CD14-positive monocyte (primary cell): Measurements from ENCODE around the gene TRPM4. TPM values are rescaled to one million over a fixed set of nuclear protein-coding genes. Genes with fewer than 3 reads are reported as not detected.
A peak's percentile ranks its signal among the peaks of the same experiment; 100 is the strongest.

Experiments
- DNase-seq, 3 donors: peaks; one replicate each; pipeline ENCODE4 v3.0.0-alpha.2; 2011 to 2022
- H2AFZ ChIP-seq: 2 replicates; pipeline ENCODE4 v1.6.0; 2012; ENCODE audit warnings: mild to moderate bottlenecking, low read depth, low read length, inconsistent platforms; ENCODE audit not compliant: insufficient read depth, poor library complexity, severe bottlenecking
- H3K27ac ChIP-seq, 2 donors: 1 replicate in 1 of 2; 2 replicates in 1 of 2; pipeline ENCODE4 v1.5.1; 2012 to 2013; ENCODE audit warnings: low read length in 2 of 2, control low read depth in 1 of 2, inconsistent platforms in 1 of 2, low read depth in 1 of 2, mild to moderate bottlenecking in 1 of 2
- H3K27me3 ChIP-seq, 2 donors: one replicate each; pipeline versions ENCODE4 v1.6.0 to v1.6.1; 2011 to 2013; ENCODE audit warnings: low read length in 2 of 2; ENCODE audit not compliant: control insufficient read depth in 2 of 2, insufficient read depth in 2 of 2
- H3K36me3 ChIP-seq, 2 donors: replicated peaks in 1 of 2; 1 replicate in 1 of 2; 2 replicates in 1 of 2; pipeline versions ENCODE4 v1.5.1 to v1.6.1; 2012 to 2013; ENCODE audit warnings: low read length in 2 of 2, control low read depth in 1 of 2, inconsistent platforms in 1 of 2, mild to moderate bottlenecking in 1 of 2; ENCODE audit not compliant: insufficient read depth in 2 of 2, control insufficient read depth in 1 of 2
- H3K4me1 ChIP-seq, 2 donors: 1 replicate in 1 of 2; 2 replicates in 1 of 2; pipeline versions ENCODE4 v1.5.1 to v1.6.1; 2012 to 2013; ENCODE audit warnings: low read length in 2 of 2, control low read depth in 1 of 2, inconsistent platforms in 1 of 2, mild to moderate bottlenecking in 1 of 2, moderate library complexity in 1 of 2; ENCODE audit not compliant: insufficient read depth in 2 of 2, control insufficient read depth in 1 of 2
- H3K4me2 ChIP-seq: replicated peaks from 2 replicates; pipeline ENCODE3; 2012; ENCODE audit warnings: low read length, moderate library complexity, mild to moderate bottlenecking; ENCODE audit not compliant: poor library complexity, severe bottlenecking; ENCODE audit errors: extremely low read depth
- H3K4me3 ChIP-seq, 3 experiments: fragments of 200-600 bp in 1 of 3; sonication (generic) in 1 of 3; replicated peaks in 1 of 3; 1 replicate in 2 of 3; 2 replicates in 1 of 3; pipeline ENCODE4 v1.5.1; 2011 to 2013; ENCODE audit warnings: low read length in 3 of 3, mild to moderate bottlenecking in 3 of 3, control low read depth in 2 of 3, low read depth in 2 of 3, inconsistent platforms in 1 of 3, moderate library complexity in 1 of 3
- H3K79me2 ChIP-seq: 2 replicates; pipeline ENCODE4 v1.6.0; 2012; ENCODE audit warnings: mild to moderate bottlenecking, control low read depth, inconsistent platforms, low read length, moderate library complexity; ENCODE audit not compliant: insufficient read depth
- H3K9ac ChIP-seq: 2 replicates; pipeline ENCODE4 v1.6.0; 2017; ENCODE audit warnings: low read length, mild to moderate bottlenecking; ENCODE audit not compliant: insufficient read depth, poor library complexity, severe bottlenecking
- H3K9me3 ChIP-seq, 2 donors: replicated peaks in 1 of 2; 1 replicate in 1 of 2; 2 replicates in 1 of 2; pipeline versions ENCODE4 v1.5.1 to v1.6.1; 2012 to 2013; ENCODE audit warnings: low read length in 2 of 2, control low read depth in 1 of 2; ENCODE audit not compliant: control insufficient read depth in 1 of 2, insufficient read depth in 1 of 2
- H4K20me1 ChIP-seq: 2 replicates; pipeline ENCODE4 v1.6.0; 2012; ENCODE audit warnings: mild to moderate bottlenecking, low read length, control low read depth, moderate library complexity; ENCODE audit not compliant: insufficient read depth
- H3K27ac Mint-ChIP-seq, 7 donors: one replicate each; pipeline ENCODE4 v1.8.0; 2020; ENCODE audit warnings: mild to moderate bottlenecking in 7 of 7, mixed read lengths in 7 of 7, moderate library complexity in 6 of 7, inconsistent platforms in 2 of 7
- H3K27me3 Mint-ChIP-seq, 3 donors: one replicate each; pipeline ENCODE4 v1.8.0; 2021 to 2022; ENCODE audit warnings: low read depth in 3 of 3, mild to moderate bottlenecking in 3 of 3, mixed read lengths in 3 of 3, moderate library complexity in 3 of 3, inconsistent platforms in 1 of 3
- H3K36me3 Mint-ChIP-seq, 2 donors: one replicate each; pipeline ENCODE4 v1.8.0; 2020; ENCODE audit warnings: mixed read lengths in 2 of 2, inconsistent platforms in 1 of 2, mild to moderate bottlenecking in 1 of 2
- H3K4me1 Mint-ChIP-seq: one replicate; pipeline ENCODE4 v1.8.0; 2020; ENCODE audit warnings: mild to moderate bottlenecking, mixed read lengths
- H3K4me3 Mint-ChIP-seq, 2 donors: one replicate each; pipeline ENCODE4 v1.8.0; 2020; ENCODE audit warnings: mild to moderate bottlenecking in 2 of 2, mixed read lengths in 2 of 2, moderate library complexity in 1 of 2
- H3K9me3 Mint-ChIP-seq, 7 donors: one replicate each; pipeline ENCODE4 v1.8.0; 2020 to 2022; ENCODE audit warnings: mixed read lengths in 7 of 7, mild to moderate bottlenecking in 6 of 7, moderate library complexity in 6 of 7, inconsistent platforms in 2 of 7
- CTCF ChIP-seq: fragments of 200-600 bp; IDR thresholded peaks from one replicate; pipeline ENCODE4 v1.8.0; 2022; ENCODE audit warnings: antibody characterized with exemption, mild to moderate bottlenecking
- WGBS: methylation state at CpG from one replicate; pipeline ENCODE4 v1.1.5; 2013; ENCODE audit warnings: missing lambda C conversion rate; ENCODE audit not compliant: insufficient coverage; 5-methylcytosine and 5-hydroxymethylcytosine counted together
- intact Hi-C, 2 donors: fragments of 100-400 bp; cut with micrococcal nuclease; formaldehyde crosslinking; loops; one replicate each; pipeline versions ENCODE4 v1.15.0 to v1.15.1; 2023
- polyA plus RNA-seq, 3 donors: library from polyadenylated mRNA; depleted of rRNA in 1 of 3; unstranded in 2 of 3; stranded (reverse) in 1 of 3; fragments of 300-500 nt in 2 of 3; fragments of >200 nt in 1 of 3; fragmentation: Illumina TruSeq in 2 of 3; gene quantifications; 1 replicate in 2 of 3; 2 replicates in 1 of 3; pipeline ENCODE4 v1.2.3, GENCODE V29; 2012 to 2021

The TRPM4 gene
- polyA plus RNA-seq, 3 donors, result 6.0 to 6.9 (median 6.6) TPM

DNA sequence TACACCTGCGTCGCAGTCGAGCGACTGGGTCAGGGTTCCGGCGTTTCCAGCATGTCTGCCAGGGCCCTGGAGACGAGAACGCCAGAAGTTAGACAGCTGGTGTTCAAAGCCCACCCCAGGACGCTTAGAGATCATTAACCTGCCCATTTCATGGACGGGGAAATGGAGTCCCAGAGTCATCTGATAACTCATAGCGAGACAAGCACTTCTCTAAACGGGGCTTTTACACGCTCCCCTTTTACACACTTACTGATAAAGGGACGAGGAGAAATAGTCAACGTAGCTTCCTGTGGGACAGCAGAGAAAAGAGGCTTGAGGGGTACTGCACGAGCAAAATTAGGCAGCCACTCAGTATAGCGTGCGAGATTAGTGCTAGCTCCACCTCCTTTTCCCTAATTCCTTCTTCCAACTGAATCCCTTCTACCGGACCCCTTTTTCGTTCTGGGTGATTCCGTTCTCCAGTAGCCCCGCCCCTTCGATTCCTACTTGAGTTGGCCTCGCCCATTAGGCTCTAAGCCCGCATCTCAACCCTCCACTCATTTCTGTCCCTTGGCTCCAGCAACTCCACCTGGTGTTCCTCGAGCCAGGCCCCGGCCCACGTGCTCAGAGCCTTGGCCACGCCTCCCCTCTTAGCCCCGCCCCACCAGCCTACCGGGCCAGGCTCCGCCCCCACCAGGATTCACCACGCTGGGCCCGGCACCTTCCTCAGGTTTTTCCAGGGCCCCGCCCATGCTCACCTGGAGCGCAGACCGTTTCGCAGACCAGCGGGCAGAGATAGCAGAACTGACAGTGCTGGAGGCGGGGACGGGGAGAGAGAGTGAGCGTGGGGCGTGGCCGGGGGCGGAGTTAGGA lies 6.1 kb upstream of the TRPM4 start:
- H3K9me3 ChIP-seq, result peaks cover 22 to 30% of the 10 kb centered on the region in 2 donors
- DNase-seq, result peak in 1 of 3 donors; percentile 16
- Mint-ChIP-seq H3K27ac (no peak overlapping the region), H3K4me3 (peak overlapping the region; percentile 72 to 79), H3K9me3 (peaks cover 14 to 39% (median 28%) of the 10 kb centered on the region in 7 donors), H3K4me1 (peaks cover 44% of the 10 kb centered on the region), H3K27me3 (peaks cover 75 to 93% (median 83%) of the 10 kb centered on the region in 3 donors), H3K36me3 (peaks cover 3 to 4% of the 10 kb centered on the region in 2 donors)
- peak overlapping the region in 1 of 3 experiments; percentile 9 for H3K4me3 ChIP-seq
- H3K27ac ChIP-seq, result no peak overlapping the region
- intact Hi-C loops, result loop anchor here in 1 of 2 donors (5.0 kb wide), 1 partner anchor 56 kb away; no protein-coding TSS in a partner anchor
- H3K36me3 ChIP-seq, result no peaks in the 10 kb centered on the region
- H3K27me3 ChIP-seq, result peaks cover 13 to 67% of the 10 kb centered on the region in 2 donors
- H4K20me1 ChIP-seq, result no peaks in the 10 kb centered on the region
- H3K4me1 ChIP-seq, result peaks cover 34 to 54% of the 10 kb centered on the region in 2 donors
- no peak for TF ChIP-seq CTCF
- no peak overlapping the region for H3K9ac ChIP-seq
- no peaks in the 10 kb centered on the region for H3K79me2 ChIP-seq
- no peak overlapping the region for H2AFZ ChIP-seq
- WGBS, result 10% methylated on average over 45 of the region's 45 CpGs
- H3K4me2 ChIP-seq, result peak overlapping the region; percentile 29

DNA sequence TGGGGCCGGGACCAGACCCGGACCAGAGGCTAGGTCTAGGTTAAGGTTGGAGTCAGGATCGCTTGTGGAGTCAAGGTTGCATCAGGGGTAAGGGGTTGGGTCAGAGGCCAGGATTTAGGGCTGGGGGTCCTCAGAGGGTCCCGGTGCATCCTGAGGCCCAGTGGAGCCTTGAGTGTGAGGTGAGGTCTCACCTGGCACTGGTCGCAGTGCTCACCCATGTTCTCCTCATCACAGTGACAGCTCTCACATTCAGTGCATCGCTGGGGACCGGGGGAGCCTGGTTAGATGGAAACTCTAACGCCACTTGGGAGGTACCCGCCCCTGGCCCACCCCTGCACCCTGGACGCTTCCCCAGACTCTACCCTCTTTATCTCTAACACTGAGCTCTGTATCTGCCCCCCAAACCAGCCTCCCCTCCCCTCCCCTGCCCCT lies 5.5 kb upstream of the TRPM4 start:
- peaks cover 22 to 30% of the 10 kb centered on the region in 2 donors for H3K9me3 ChIP-seq
- no peak overlapping the region for H3K27ac ChIP-seq
- H3K36me3 ChIP-seq, result no peaks in the 10 kb centered on the region
- H3K4me3 ChIP-seq, result peak overlapping the region in 1 of 3 experiments; percentile 9
- Mint-ChIP-seq H3K4me1 (peaks cover 44% of the 10 kb centered on the region), H3K9me3 (peaks cover 14 to 39% (median 28%) of the 10 kb centered on the region in 7 donors), H3K27me3 (peaks cover 69 to 92% (median 83%) of the 10 kb centered on the region in 3 donors), H3K4me3 (peak overlapping the region in 1 of 2 donors; percentile 72), H3K27ac (no peak overlapping the region), H3K36me3 (peaks cover 3 to 4% of the 10 kb centered on the region in 2 donors)
- no peaks in the 10 kb centered on the region for H3K79me2 ChIP-seq
- TF ChIP-seq CTCF, result no peak
- intact Hi-C loops, result loop anchor here in 1 of 2 donors (5.0 kb wide), 1 partner anchor 55 kb away; no protein-coding TSS in a partner anchor
- H3K27me3 ChIP-seq, result peaks cover 13 to 69% of the 10 kb centered on the region in 2 donors
- H3K4me2 ChIP-seq, result peak overlapping the region; percentile 29
- DNase-seq, result no peak
- H2AFZ ChIP-seq, result no peak overlapping the region
- peaks cover 34 to 54% of the 10 kb centered on the region in 2 donors for H3K4me1 ChIP-seq
- H3K9ac ChIP-seq, result no peak overlapping the region
- no peaks in the 10 kb centered on the region for H4K20me1 ChIP-seq
- WGBS, result 15% methylated on average over 8 of the region's 10 CpGs
